Fibroblast of lung (primary cell): ENCODE data around the gene TUBA4A.

Source experiments
- EZH2 ChIP-seq: IDR thresholded peaks from 2 replicates; pipeline ENCODE4 v1.5.1; 2012; ENCODE audit warnings: low read length, control low read depth, mild to moderate bottlenecking; ENCODE audit errors: missing control alignments
- TF ChIP-seq, protein P1 (sequence below), 2 donors: IDR thresholded peaks in 1 of 2; conservative IDR thresholded peaks in 1 of 2; 1 replicate in 1 of 2; 2 replicates in 1 of 2; pipeline ENCODE4 v1.5.1; 2011 to 2012; ENCODE audit warnings: low read length in 2 of 2, control low read depth in 1 of 2, inconsistent platforms in 1 of 2, low read depth in 1 of 2, mild to moderate bottlenecking in 1 of 2

DNA sequence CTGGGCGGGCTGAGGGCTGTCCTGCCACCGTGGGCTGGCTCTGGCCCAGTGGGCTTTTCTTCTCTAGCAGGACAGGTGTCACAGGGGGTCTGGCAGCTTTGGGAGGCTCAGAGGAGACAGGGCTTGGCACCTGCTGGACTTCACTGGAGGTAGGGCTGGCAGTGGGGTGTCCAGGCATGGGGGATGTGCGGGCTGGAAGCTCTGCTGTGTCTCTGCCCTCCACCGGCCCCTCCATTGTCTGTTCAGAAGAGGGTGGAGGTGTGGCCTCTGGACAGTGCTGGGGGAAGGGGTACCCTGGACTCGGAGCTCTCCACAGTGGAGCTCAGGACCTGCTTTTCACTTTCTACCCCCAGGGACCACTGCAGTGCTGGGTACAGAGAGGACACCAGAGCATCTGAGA lies 46.3 kb upstream of the TUBA4A start:
- TF ChIP-seq, protein P1, sequence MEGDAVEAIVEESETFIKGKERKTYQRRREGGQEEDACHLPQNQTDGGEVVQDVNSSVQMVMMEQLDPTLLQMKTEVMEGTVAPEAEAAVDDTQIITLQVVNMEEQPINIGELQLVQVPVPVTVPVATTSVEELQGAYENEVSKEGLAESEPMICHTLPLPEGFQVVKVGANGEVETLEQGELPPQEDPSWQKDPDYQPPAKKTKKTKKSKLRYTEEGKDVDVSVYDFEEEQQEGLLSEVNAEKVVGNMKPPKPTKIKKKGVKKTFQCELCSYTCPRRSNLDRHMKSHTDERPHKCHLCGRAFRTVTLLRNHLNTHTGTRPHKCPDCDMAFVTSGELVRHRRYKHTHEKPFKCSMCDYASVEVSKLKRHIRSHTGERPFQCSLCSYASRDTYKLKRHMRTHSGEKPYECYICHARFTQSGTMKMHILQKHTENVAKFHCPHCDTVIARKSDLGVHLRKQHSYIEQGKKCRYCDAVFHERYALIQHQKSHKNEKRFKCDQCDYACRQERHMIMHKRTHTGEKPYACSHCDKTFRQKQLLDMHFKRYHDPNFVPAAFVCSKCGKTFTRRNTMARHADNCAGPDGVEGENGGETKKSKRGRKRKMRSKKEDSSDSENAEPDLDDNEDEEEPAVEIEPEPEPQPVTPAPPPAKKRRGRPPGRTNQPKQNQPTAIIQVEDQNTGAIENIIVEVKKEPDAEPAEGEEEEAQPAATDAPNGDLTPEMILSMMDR (conservative IDR thresholded peaks at IDR 0.05 in 1 of 2, IDR thresholded peaks at IDR 0.05 in 1 of 2; ENCODE audit: low read depth in 1 of 2, low read length in 2 of 2) = no peak
- no peak for TF ChIP-seq EZH2
